RWPE2 (cell line): ENCODE measurements around the gene IYD.
A peak's percentile ranks its signal among the peaks of the same experiment; 100 is the strongest.

Source experiments
- ATAC-seq: fragments of 200-7000 bp; cut with Tn5 transposase; 3 replicates; pipeline ENCODE4 v1.9.1; 2021; ENCODE audit warnings: low read depth
- DNase-seq: peaks from one replicate; pipeline ENCODE4 v3.0.0-alpha.2; 2020; ENCODE audit warnings: low spot score
- H3K27ac ChIP-seq: fragments of 450-650 bp; 2 replicates; pipeline ENCODE4 v1.5.1; 2017; ENCODE audit warnings: mild to moderate bottlenecking; ENCODE audit not compliant: poor library complexity, severe bottlenecking
- H3K27me3 ChIP-seq: fragments of 250-450 bp; sonication (Bioruptor Pico); 2 replicates; pipeline ENCODE4 v1.5.1; 2021; ENCODE audit warnings: mild to moderate bottlenecking, moderate library complexity; ENCODE audit not compliant: insufficient read depth, poor library complexity, severe bottlenecking
- H3K36me3 ChIP-seq: fragments of 250-450 bp; sonication (Bioruptor Pico); 2 replicates; pipeline ENCODE4 v1.5.1; 2020; ENCODE audit warnings: low read depth, mild to moderate bottlenecking, moderate library complexity
- H3K4me1 ChIP-seq: fragments of 250-450 bp; sonication (Bioruptor Pico); 2 replicates; pipeline ENCODE4 v1.5.1; 2021; ENCODE audit warnings: mild to moderate bottlenecking, moderate library complexity; ENCODE audit not compliant: insufficient read depth, poor library complexity, severe bottlenecking
- H3K4me3 ChIP-seq: fragments of 250-450 bp; sonication (Bioruptor Pico); 2 replicates; pipeline ENCODE4 v1.5.1; 2021; ENCODE audit warnings: mild to moderate bottlenecking, moderate library complexity; ENCODE audit not compliant: severe bottlenecking
- H3K9me3 ChIP-seq: fragments of 250-450 bp; sonication (Bioruptor Pico); 2 replicates; pipeline ENCODE4 v1.5.1; 2021; ENCODE audit warnings: mild to moderate bottlenecking, moderate library complexity; ENCODE audit not compliant: severe bottlenecking
- TF ChIP-seq, protein P1 (sequence below): fragments of 450-650 bp; IDR thresholded peaks from one replicate; pipeline ENCODE4 v1.5.1; 2017; ENCODE audit warnings: mild to moderate bottlenecking, moderate library complexity; ENCODE audit not compliant: poor library complexity, severe bottlenecking

The IYD gene

DNA sequence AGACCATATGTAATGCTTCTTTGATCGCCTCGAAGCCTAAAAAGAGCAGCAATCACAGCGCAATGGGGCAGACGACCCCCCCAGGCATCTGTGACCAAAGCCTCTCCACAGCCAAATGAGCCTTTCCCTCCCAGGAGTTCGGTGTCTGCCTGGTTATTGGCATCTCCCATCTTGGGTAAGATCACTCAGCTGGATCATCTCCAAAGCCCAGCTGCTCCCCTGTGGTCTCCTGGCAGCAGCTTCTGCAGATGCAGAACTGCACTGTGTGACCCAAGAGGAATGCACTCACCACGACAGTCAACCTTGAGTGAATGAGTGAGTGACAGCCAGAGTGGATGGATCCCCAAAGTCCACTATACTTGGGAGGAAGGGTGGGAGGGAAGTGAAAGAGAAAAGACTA lies 44.8 kb upstream of the IYD start:
- no peaks in the 10 kb centered on the region for H3K27me3 ChIP-seq

DNA sequence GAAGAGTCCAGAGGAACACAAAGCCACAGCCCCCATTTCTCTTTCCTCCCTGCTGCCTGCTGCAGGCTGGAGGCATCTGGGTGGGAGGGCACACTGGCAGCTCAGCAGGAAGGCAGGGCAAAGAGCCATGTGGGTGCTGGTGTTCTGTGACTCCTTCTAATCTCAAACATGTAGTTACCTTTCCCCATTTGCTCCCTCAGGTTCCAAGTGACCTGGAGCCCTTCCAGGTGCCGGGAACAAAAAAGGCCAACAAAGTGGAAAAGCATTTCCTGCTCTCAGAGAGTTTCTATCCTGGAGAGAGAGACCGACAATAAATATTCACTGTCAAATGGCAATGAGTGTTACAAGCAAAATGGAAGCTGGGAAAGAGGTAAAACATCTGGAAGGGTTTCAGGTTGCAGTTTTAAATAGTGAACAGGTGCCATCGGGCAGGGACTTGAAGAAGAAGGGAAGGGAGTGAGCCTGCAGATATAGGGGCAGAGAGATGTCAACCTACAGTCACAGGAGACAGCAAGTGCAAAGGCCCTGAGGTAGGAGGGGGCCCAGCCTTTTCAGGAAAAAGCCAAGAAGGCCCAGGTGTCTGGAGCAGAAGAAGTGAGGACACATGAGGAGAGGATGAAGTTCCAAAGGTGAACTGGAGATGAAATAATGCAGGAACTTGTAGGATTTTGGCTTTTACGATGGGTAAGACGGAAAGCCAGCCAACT lies 43.6 kb upstream of the IYD start:
- ATAC-seq: peak; percentile 69
- peak overlapping the region; percentile 65 for H3K27ac ChIP-seq
- H3K4me3 ChIP-seq: no peak overlapping the region
- no peaks in the 10 kb centered on the region for H3K27me3 ChIP-seq
- no peaks in the 10 kb centered on the region for H3K9me3 ChIP-seq
- no peaks in the 10 kb centered on the region for H3K36me3 ChIP-seq
- H3K4me1 ChIP-seq: peaks cover 10% of the 10 kb centered on the region
- DNase-seq: no peak
- TF ChIP-seq, protein P1, sequence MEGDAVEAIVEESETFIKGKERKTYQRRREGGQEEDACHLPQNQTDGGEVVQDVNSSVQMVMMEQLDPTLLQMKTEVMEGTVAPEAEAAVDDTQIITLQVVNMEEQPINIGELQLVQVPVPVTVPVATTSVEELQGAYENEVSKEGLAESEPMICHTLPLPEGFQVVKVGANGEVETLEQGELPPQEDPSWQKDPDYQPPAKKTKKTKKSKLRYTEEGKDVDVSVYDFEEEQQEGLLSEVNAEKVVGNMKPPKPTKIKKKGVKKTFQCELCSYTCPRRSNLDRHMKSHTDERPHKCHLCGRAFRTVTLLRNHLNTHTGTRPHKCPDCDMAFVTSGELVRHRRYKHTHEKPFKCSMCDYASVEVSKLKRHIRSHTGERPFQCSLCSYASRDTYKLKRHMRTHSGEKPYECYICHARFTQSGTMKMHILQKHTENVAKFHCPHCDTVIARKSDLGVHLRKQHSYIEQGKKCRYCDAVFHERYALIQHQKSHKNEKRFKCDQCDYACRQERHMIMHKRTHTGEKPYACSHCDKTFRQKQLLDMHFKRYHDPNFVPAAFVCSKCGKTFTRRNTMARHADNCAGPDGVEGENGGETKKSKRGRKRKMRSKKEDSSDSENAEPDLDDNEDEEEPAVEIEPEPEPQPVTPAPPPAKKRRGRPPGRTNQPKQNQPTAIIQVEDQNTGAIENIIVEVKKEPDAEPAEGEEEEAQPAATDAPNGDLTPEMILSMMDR: no peak

More for the DNA sequence above, 44.8 kb upstream of the IYD start:
- Histone ChIP-seq H3K4me1 (peaks cover 10% of the 10 kb centered on the region), H3K27ac (peak overlapping the region; percentile 65), H3K4me3 (no peak overlapping the region), H3K9me3 (no peaks in the 10 kb centered on the region), H3K36me3 (no peaks in the 10 kb centered on the region)
- DNase-seq (no peak), ATAC-seq (no peak)
- TF ChIP-seq, protein P1: no peak

- DNase-seq (no peak), ATAC-seq (no peak)
- Histone ChIP-seq H3K4me1 (peaks cover 10% of the 10 kb centered on the region), H3K27ac (no peak overlapping the region), H3K4me3 (no peak overlapping the region), H3K9me3 (no peaks in the 10 kb centered on the region), H3K36me3 (no peaks in the 10 kb centered on the region), H3K27me3 (no peaks in the 10 kb centered on the region)
- TF ChIP-seq, protein P1: no peak
Observed at GRCh38 chr6:150327117-150327774, 41.6 kb upstream of the IYD start.

GRCh38 chr6:150328744-150329405 lies 39.9 kb upstream of the IYD start:
- DNase-seq: no peak
- H3K36me3 ChIP-seq: no peaks in the 10 kb centered on the region
- H3K27ac ChIP-seq: no peak overlapping the region
- no peak overlapping the region for H3K4me3 ChIP-seq
- TF ChIP-seq, protein P1: no peak
- no peaks in the 10 kb centered on the region for H3K27me3 ChIP-seq
- ATAC-seq: no peak
- no peaks in the 10 kb centered on the region for H3K9me3 ChIP-seq
- H3K4me1 ChIP-seq: peaks cover 10% of the 10 kb centered on the region

- peaks cover 11% of the 10 kb centered on the region for H3K4me1 ChIP-seq
- TF ChIP-seq, protein P1: no peak
- ATAC-seq: no peak
Observed at GRCh38 chr6:150331344-150331743, 37.5 kb upstream of the IYD start.

More at GRCh38 chr6:150331344-150331743, 37.5 kb upstream of the IYD start:
- no peaks in the 10 kb centered on the region for H3K36me3 ChIP-seq
- H3K27ac ChIP-seq: no peak overlapping the region
- no peaks in the 10 kb centered on the region for H3K27me3 ChIP-seq
- no peak overlapping the region for H3K4me3 ChIP-seq
- H3K9me3 ChIP-seq: no peaks in the 10 kb centered on the region
- DNase-seq: no peak
